Stimulated activated CD4-positive, alpha-beta T cell treated with anti-CD3 and anti-CD28 coated beads, Interleukin-1b, Interleukin-23, amount 100 ng/mL, for 48 hours (primary cell): ENCODE data around the gene IWS1.
"Not testable (repeated sequence)": the region's sequence is repeated elsewhere in the genome, so short reads cannot be mapped to it uniquely, and the experiment has no call there.

ENCODE experiments used
- DNase-seq: peaks from one replicate; pipeline ENCODE4 v3.0.0-alpha.2; 2020

Gene IWS1

GRCh38 chr2:127527001-127527804, 914 bp upstream of the IWS1 start:
- no peak for DNase-seq

DNA sequence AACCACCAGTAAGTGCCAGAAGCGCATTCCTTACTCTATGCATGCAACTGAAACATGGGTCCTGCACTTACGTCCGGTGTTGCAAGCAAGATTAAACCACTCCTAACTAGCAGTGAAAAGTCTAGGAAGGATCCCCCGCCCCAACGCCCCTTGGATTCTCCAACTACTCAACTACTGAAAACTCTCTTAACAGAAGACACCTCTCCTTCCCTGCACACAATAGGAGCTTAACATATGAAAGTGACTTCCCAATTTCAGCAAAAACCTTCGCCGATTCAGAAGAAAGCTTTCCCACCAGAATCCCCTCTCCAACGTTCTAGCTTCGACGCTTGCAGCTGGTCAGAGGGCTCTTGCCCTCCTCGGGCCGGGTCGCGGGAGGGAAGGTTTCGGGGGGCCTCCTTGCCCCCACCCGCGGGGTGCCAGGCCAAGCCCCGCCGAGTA, 578 bp downstream of the IWS1 start:
- DNase-seq, result no peak

GRCh38 chr2:127524198-127524834, 2.0 kb downstream of the IWS1 start:
- DNase-seq, result not testable (repeated sequence)

- no peak for DNase-seq
Measured at GRCh38 chr2:127523269-127523939, 2.9 kb downstream of the IWS1 start.

DNA sequence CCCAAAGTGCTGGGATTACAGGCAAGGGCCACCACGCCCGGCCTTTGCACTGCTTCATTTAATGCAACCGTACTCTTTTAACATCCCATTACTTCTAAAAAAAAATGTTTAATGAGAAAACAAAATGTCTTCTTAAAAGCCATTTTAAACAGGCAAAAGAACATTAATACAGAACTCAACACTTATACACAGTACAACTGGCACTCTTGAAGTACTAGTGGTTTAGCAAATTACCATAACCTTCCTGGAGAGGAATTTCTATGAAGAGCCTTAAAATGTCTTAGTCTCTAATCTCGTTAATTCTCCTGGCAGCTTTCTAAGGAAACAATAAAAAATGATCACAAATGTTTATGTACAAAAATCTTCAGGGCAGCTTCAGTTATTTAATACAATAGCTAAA, 5.9 kb downstream of the IWS1 start:
- no peak for DNase-seq

- DNase-seq, result no peak
Measured at GRCh38 chr2:127517465-127517864, 8.8 kb downstream of the IWS1 start.

GRCh38 chr2:127516041-127516762, 10.1 kb downstream of the IWS1 start:
- no peak for DNase-seq

DNA sequence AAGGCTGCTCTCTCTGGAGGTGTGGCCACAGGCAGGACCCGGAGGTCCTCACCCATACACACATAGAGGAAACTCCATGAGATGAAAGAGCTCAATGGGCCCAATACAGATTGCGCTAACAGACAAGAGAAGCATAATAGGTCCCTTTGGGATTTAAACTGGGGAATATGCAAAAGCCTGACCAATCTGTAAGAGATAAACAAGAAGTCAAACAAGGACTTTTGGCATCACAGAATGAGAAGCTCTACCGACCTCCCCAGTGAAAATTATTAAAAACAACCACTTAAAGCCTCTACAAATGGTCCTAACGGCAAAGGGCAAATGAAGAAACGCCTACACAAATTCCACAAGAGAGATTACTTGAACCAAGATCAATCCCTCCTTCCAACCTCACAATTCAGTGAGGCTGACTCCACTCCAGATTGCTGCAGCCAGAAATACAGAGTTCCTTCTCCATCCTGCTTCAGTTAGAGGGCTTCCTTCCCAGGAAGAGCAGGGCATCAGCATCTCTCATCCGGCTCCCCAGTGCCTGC, 10.8 kb downstream of the IWS1 start:
- DNase-seq, result no peak

- no peak for DNase-seq
Measured at GRCh38 chr2:127514485-127514884, 11.8 kb downstream of the IWS1 start.

DNA sequence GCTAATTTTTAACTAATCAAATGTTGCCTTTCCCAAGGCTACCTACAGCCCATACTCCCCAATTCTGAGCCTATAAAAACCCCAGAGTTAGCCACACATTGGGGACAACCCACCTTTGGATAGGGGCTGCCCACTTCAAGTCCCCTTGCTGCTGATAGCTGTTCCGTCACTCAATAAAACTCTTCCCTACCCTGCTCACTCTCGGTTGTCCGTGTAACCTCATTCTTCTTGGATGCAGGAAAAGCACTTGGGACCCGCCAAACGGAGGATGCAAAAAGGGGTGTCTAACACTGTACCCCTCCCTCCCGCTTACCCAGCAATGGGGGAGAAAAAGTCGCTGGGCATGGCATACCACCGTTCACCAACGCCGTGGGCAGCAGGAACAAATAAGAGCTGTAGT, 12.2 kb downstream of the IWS1 start:
- DNase-seq, result no peak

- no peak for DNase-seq
Measured at GRCh38 chr2:127512362-127512761, 13.9 kb downstream of the IWS1 start.

DNA sequence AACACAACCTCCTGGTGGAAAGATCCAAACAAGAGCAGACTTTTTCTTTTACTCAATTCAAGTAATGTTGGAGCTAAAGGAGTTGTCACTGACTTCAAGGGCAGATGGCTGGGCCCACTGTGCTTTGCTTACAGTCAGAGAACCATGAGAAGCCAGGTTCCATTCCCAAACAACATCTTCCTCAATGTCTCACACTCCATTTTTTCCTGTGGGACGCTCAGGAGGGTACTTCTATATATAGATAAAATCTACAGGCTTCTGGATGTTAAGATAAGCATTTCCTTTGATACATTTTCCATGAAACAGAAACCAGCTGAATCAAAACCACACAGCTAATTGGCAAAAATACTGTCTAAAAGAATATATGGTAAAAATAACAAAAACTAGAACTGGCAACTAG, 14.4 kb downstream of the IWS1 start:
- DNase-seq, result no peak

- no peak for DNase-seq
Measured at GRCh38 chr2:127511090-127511695, 15.1 kb downstream of the IWS1 start.

- no peak for DNase-seq
Measured at GRCh38 chr2:127510073-127510472, 16.2 kb downstream of the IWS1 start.

DNA sequence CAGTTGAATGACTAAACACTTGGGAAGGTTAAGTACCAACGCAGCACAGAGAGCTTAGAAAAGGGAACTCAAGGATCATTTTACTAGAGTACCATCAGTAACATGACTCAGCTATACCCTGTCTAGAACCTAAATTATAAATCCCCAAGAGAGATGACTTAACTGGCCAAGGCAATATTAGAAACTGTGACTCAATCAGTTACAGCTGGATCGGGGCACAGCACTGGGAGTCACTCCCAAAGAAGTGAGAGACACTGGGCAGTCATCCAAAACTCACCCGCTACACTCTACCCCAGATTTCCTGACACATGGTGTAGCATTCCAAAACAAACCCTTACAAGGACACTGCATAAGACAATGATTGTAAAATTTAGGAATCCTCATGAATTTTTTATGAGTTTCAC, 17.7 kb downstream of the IWS1 start:
- no peak for DNase-seq

- DNase-seq, result no peak
Measured at GRCh38 chr2:127508023-127508630, 18.2 kb downstream of the IWS1 start.

- no peak for DNase-seq
Measured at GRCh38 chr2:127506510-127506909, 19.8 kb downstream of the IWS1 start.

- no peak for DNase-seq
Measured at GRCh38 chr2:127504552-127505430, 21.5 kb downstream of the IWS1 start.

DNA sequence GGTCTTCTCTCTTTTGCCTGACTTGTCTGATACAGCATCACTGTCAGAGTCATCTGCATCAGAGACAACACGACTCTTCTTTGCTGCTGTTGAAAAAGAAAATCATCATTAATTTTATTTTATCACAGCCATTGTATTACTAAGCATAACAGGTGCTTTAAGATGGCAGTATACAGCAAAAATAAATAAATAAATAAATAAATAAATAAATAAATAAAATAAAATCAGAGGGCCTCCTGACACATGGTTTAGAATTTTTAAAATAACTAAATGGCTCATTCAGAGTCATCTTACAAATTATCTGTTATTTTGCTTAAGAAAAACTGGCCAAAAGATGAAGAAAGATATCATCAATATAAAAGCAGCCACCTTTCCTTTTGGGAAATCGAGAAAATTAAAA, 22.8 kb downstream of the IWS1 start:
- DNase-seq, result no peak

- no peak for DNase-seq
Measured at GRCh38 chr2:127498386-127498785, 27.9 kb downstream of the IWS1 start.

GRCh38 chr2:127490283-127490682, 36.0 kb downstream of the IWS1 start:
- no peak for DNase-seq
